HT1080 (cell line): Measurements from ENCODE around the gene TAAR6. TPM values are rescaled to one million over a fixed set of nuclear protein-coding genes. Genes with fewer than 3 reads are reported as not detected.
"Not testable (repeated sequence)": the region's sequence is repeated elsewhere in the genome, so short reads cannot be mapped to it uniquely, and the experiment has no call there.

Experiments used
- DNase-seq: peaks from one replicate; pipeline ENCODE4 v3.0.0-alpha.2; 2015; ENCODE audit warnings: low read depth
- small RNA-seq: library from RNA; depleted of rRNA; stranded (forward); fragments of <200 nt; gene quantifications from one replicate; pipeline ENCODE3, GENCODE V24; 2014
- total RNA-seq: library from RNA; depleted of rRNA; stranded (reverse); fragments of >200 nt; shearing (Covaris generic); gene quantifications from 2 replicates; pipeline ENCODE4 v1.2.3, GENCODE V29; 2014; rRNA removed

Gene TAAR6
- total RNA-seq, 1 experiment from 2014 or later: not detected

GRCh38 chr6:132589454-132589853 lies 19.3 kb downstream of the TAAR6 start, which contains the start of gene TAAR5:
TAAR5 (minus strand) TSS chr6:132589741; CDS start chr6:132589686, 55 bp downstream.
- no peak for DNase-seq

DNA sequence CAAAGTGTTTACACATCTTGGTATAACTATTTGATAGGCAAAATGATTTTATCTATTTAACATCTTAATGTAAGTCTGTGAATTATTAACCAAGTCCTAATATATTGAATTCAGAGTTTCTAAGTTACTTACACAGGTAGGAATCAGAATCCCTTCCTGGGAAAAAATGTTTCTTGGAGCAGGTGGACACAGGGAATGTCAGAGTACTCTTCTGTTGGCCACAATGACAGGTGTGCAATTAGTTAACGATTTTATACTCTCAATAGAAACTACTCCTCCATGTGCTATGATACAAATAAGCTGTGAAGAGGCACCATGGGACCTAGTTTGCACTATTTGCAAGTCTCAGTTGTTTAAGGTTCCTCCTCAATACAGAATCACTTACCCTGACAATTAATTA lies 20.2 kb downstream of the TAAR6 start:
- DNase-seq: no peak

GRCh38 chr6:132592855-132593254 lies 22.7 kb downstream of the TAAR6 start:
- no peak for DNase-seq

- DNase-seq: no peak
Measured at GRCh38 chr6:132596201-132596600, 26.1 kb downstream of the TAAR6 start.

DNA sequence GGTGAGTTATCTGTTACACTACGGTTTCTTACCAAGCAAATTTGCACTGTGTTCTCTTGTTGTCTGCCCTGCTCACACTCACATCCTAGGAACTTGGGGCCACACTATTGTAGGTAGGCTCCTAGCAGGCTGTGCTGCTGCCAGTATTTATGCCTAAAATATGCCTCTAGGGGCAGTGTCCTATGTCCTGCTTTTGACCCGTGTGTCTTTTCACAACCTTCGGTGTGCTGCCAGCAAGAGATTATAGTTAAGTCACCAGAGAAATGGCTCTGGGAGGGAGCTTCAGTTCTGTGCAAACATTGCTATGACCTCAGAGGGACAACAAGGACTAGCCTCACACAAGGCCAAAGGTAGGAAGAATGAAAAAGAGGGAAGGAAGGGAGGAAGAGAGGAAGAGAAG lies 28.4 kb downstream of the TAAR6 start:
- peak; percentile 22 for DNase-seq

DNA sequence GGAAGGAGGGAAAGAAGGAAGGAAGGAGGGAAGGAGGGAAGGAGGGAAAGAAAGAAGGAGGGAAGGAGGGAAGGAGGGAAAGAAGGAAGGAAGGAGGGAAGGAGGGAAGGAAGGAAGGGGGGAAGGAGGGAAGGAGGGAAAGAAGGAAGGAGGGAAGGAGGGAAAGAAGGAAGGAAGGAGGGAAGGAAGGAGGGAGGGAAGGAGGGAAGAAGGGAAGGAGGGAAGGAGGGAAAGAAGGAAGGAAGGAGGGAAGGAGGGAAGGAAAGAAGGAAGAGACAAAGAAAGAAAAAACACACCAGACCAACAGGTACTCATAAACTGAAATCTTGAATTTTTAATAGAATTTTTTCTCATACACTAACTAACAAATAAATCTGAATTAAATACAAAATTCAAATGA lies 30.8 kb downstream of the TAAR6 start:
- not testable (repeated sequence) for DNase-seq

GRCh38 chr6:132604635-132605152 lies 34.6 kb downstream of the TAAR6 start:
- DNase-seq: no peak

- no peak for DNase-seq
Measured at GRCh38 chr6:132607544-132608233, 37.6 kb downstream of the TAAR6 start.

DNA sequence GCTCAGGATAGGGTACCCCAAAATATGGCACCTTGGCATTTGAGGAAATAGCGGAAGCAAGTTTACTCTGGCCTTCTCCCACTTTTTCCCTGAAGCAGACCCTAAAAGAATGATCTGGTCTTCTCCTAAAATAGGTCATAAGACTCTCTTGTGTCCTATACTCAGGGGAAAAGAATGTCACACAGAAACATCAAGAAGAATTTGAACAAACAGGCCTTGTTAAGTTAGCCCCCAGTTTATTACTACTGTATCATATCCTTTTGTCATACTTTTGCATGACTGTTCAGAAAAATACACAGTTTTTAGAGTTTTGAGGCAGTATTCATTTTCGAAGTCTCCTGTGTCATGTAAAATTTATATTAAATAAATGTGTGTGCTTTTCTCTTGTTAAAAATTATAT lies 41.5 kb downstream of the TAAR6 start:
- peak; percentile 19 for DNase-seq

DNA sequence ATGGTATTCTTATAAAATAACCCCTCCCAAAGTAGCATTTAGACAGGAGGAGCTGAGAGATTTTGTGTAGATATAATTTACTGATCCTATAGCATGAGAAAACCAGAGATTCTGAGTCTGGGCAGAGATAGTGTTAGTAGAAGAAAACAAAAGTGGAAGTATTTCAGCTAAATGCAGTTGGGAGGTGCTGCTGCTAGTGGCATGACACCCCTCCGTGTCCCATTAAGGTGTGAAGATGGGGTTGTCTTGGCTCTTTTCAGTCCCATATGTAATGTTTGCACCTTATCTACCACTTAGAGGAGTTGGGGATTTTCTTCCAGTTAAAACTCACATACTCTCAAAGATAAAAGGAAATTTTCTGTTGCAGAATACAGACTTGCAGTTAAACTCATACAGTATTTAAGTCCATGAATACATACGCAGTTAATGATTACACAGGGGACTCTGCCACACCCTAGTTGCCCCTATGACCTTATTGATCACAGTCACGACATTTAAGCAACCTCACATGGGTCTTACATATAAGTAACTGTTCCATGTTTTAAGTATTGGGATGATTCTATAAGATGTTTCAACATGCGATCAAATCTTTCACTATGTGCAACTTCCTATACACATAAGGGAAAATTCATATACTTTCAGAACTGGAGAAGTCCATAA lies 42.5 kb downstream of the TAAR6 start:
- no peak for DNase-seq

GRCh38 chr6:132614554-132614953 lies 44.4 kb downstream of the TAAR6 start:
- DNase-seq: peak; percentile 64

- no peak for DNase-seq
Measured at GRCh38 chr6:132616677-132617076, 46.6 kb downstream of the TAAR6 start.

Small RNA genes within 50 kb of the gene (small RNA-seq; reads per million reads assigned to genes)
- gene TAAR7P: not detected

Other genes with a start within 250 kb of the TAAR6 start
- gene MOXD1, start 168.8 kb upstream of the TAAR6 start, total RNA-seq: 4.0 and 6.1 TPM in 2 replicates
- gene STX7, start 57.2 kb upstream of the TAAR6 start, total RNA-seq: 19.7 and 23.4 TPM in 2 replicates
- gene TAAR9, start 32.0 kb upstream of the TAAR6 start, total RNA-seq: not detected in 2 replicates
- gene TAAR8, start 17.6 kb upstream of the TAAR6 start, total RNA-seq: not detected in 2 replicates
- gene TAAR5, start 19.4 kb downstream of the TAAR6 start, total RNA-seq: not detected in 2 replicates
- not detected in 2 replicates for gene TAAR2, start 54.0 kb downstream of the TAAR6 start, total RNA-seq
- gene TAAR1, start 88.9 kb downstream of the TAAR6 start, total RNA-seq: not detected in 2 replicates
- gene VNN1, start 143.7 kb downstream of the TAAR6 start, total RNA-seq: 0.05 and 0.27 TPM in 2 replicates
- 0.08 and 0.10 TPM in 2 replicates for gene VNN2, start 187.6 kb downstream of the TAAR6 start, total RNA-seq
- 4.5 and 5.5 TPM in 2 replicates for gene SLC18B1, start 228.3 kb downstream of the TAAR6 start, total RNA-seq
- 2,136 and 3,212 TPM in 2 replicates for gene RPS12, start 244.2 kb downstream of the TAAR6 start, total RNA-seq